Measurements from ENCODE around the gene PTPN6. TPM values are rescaled to one million over a fixed set of nuclear protein-coding genes. Genes with fewer than 3 reads are reported as not detected.

The PTPN6 gene
- total and polyA plus RNA-seq, 2 of the 8 experiments (the other 6 are each of a cell fraction or from before 2014, with no cell fraction given) = 16.3 to 28.4 TPM

- Histone ChIP-seq H3K18ac (ENCODE audit: extremely low read depth, low read length) (no peak overlapping the region), H3K36me3 (ENCODE audit: control insufficient read depth in 2 of 4, insufficient read depth in 4 of 4, low read length in 3 of 4) (peaks cover 26 to 75% (median 47%) of the 10 kb centered on the region in 4 experiments), H4K5ac (ENCODE audit: insufficient read length, low read depth, low read length) (no peak overlapping the region), H3K79me1 (ENCODE audit: low read depth, low read length) (peaks cover 4% of the 10 kb centered on the region), H2AK5ac (ENCODE audit: low read depth, low read length) (no peak overlapping the region), H3K23ac (ENCODE audit: insufficient read length) (no peak overlapping the region), H3K79me2 (ENCODE audit: control insufficient read depth in 1 of 2, insufficient read depth in 2 of 2, low read length in 2 of 2) (peaks cover 0 to 9% of the 10 kb centered on the region in 2 experiments; a peak in 1 of 4 replicates), H3K4me3 (ENCODE audit: extremely low read depth in 1 of 4, insufficient read depth in 2 of 4, low read depth in 3 of 4, low read length in 4 of 4) (no peak overlapping the region), H3K9me3 (ENCODE audit: insufficient read depth in 2 of 2, low read depth in 1 of 2, low read length in 1 of 2) (no peaks in the 10 kb centered on the region), H4K91ac (replicated peaks; ENCODE audit: insufficient read length, low read length) (no peak overlapping the region), H4K20me1 (replicated peaks in 1 of 2; ENCODE audit: control insufficient read depth in 1 of 2, insufficient read depth in 2 of 2, low read length in 2 of 2) (peaks cover 0 to 6% of the 10 kb centered on the region in 2 experiments), H2AFZ (ENCODE audit: low read length) (no peak overlapping the region), H3K27ac (ENCODE audit: low read depth, low read length) (no peak overlapping the region), H3K56ac (replicated peaks; ENCODE audit: insufficient read length, low read depth, low read length) (no peak overlapping the region), H2BK20ac (ENCODE audit: low read length) (no peak overlapping the region), H3K23me2 (ENCODE audit: low read depth, low read length) (peaks cover 8% of the 10 kb centered on the region; the same call in 1 of the 2 replicates), H2BK15ac (ENCODE audit: low read length) (no peak overlapping the region), H3K4me1 (replicated peaks in 1 of 4; ENCODE audit: control insufficient read depth in 3 of 4, insufficient read depth in 4 of 4, low read length in 3 of 4) (peaks cover 3 to 9% (median 5%) of the 10 kb centered on the region in 4 experiments), H2BK120ac (replicated peaks; ENCODE audit: low read depth, low read length) (no peak overlapping the region), H3K9ac (replicated peaks in 1 of 4; ENCODE audit: extremely low read depth in 1 of 4, low read depth in 3 of 4, low read length in 3 of 4) (no peak overlapping the region), H3K4me2 (ENCODE audit: insufficient read depth in 1 of 2, low read depth in 2 of 2, low read length in 2 of 2) (no peak overlapping the region), H3K4ac (replicated peaks; ENCODE audit: insufficient read length, low read depth, low read length) (no peak overlapping the region), H3K27me3 (replicated peaks in 1 of 4; ENCODE audit: control insufficient read depth in 3 of 4, extremely low read depth in 1 of 4, insufficient read depth in 3 of 4, low read length in 3 of 4) (no peaks in the 10 kb centered on the region), H3K14ac (ENCODE audit: insufficient read length) (no peak overlapping the region), H2BK5ac (ENCODE audit: low read depth, low read length) (peak overlapping the region; percentile 18; the same call in 1 of the 2 replicates), H2BK12ac (ENCODE audit: low read depth, low read length) (no peak overlapping the region), H4K8ac (ENCODE audit: extremely low read depth, insufficient read depth, low read length) (no peak overlapping the region)
- DNase-seq (ENCODE audit: low read depth in 1 of 2, low spot score in 2 of 2) = no peak
- CTCF ChIA-PET (ENCODE audit: partially characterized antibody) = interaction anchor here (0.8 to 9.3 kb wide), 7 partner anchors 10 to 51 kb away, joined by 3 to 74 read pairs (median 6); partner anchors contain the start of genes LRRC23 and SPSB2
- FAIRE-seq = no peak
- POLR2A ChIA-PET (ENCODE audit: partially characterized antibody) = interaction anchor here (0.7 to 39.6 kb wide), 7 partner anchors 10 to 50 kb away, joined by 3 to 1027 read pairs (median 7); partner anchors contain the start of genes C12orf57, ENO2, LRRC23 and PTPN6
- WGBS, 2 experiments (ENCODE audit: extremely low coverage in 1 of 2, insufficient coverage in 1 of 2, insufficient read length in 1 of 2, insufficient replicate concordance in 2 of 2, low coverage in 1 of 2, low lambda C conversion rate in 2 of 2, missing lambda C conversion rate in 1 of 2) = 73% methylated on average over 7 of the region's 7 CpGs; no CpG with 5 or more reads in 1 of the 2 experiments
- TF ChIP-seq CREB1 (IDR thresholded peaks at IDR 0.05) (no peak), BACH1 (IDR thresholded peaks at IDR 0.05; ENCODE audit: low read length) (no peak), TCF12 (IDR thresholded peaks at IDR 0.05; ENCODE audit: low read depth, low read length) (no peak), FOSL1 (IDR thresholded peaks at IDR 0.05; ENCODE audit: insufficient read depth, low read depth, low read length) (no peak), TAF1 (IDR thresholded peaks at IDR 0.05; ENCODE audit: low read depth, low read length) (no peak), BCL11A (IDR thresholded peaks at IDR 0.05; ENCODE audit: low read depth in 2 of 2, low read length in 2 of 2) (no peak)
Measured at GRCh38 chr12:6919588-6919987, 31.6 kb upstream of the PTPN6 start.
